IMR-90 (cell line): Measurements from ENCODE around the gene CHD6. TPM values are rescaled to one million over a fixed set of nuclear protein-coding genes. Genes with fewer than 3 reads are reported as not detected.

ENCODE experiments used
- ATAC-seq: fragments of 200-7000 bp; cut with Tn5 transposase; 2 replicates; pipeline ENCODE4 v1.9.1; 2020; ENCODE audit warnings: low read depth, mild to moderate bottlenecking, moderate library complexity
- BruUV-seq: library from RNA; stranded (reverse); fragments of 400-500 nt; replicated peaks from 2 replicates; lab custom pipeline; 2021; lab: Mats Ljungman, UMichigan
- CTCF ChIA-PET: fragments of 300-600 bp; formaldehyde crosslinking; extraction: SDS; loops from one replicate; lab custom pipeline; 2021; ENCODE audit warnings: antibody characterized with exemption; lab: Yijun Ruan, JAX
- POLR2A ChIA-PET: fragments of 300-600 bp; sonication (Branson Sonifier 250); formaldehyde crosslinking; loops from one replicate; lab custom pipeline; 2022; ENCODE audit warnings: antibody characterized with exemption; ENCODE audit not compliant: unreplicated experiment; lab: Charles Lee
- DNase-seq: peaks from one replicate; pipeline ENCODE4 v3.0.0; 2013
- H2AFZ ChIP-seq: replicated peaks from 2 replicates; pipeline ENCODE3; 2013; ENCODE audit warnings: low read length, mild to moderate bottlenecking; ENCODE audit not compliant: poor library complexity
- H2AK5ac ChIP-seq: 2 replicates; pipeline ENCODE4 v1.6.1; 2013; ENCODE audit warnings: low read depth, low read length, inconsistent platforms
- H2AK9ac ChIP-seq: replicated peaks from 2 replicates; pipeline ENCODE3; 2013; ENCODE audit warnings: mild to moderate bottlenecking, low read depth, low read length, moderate library complexity; ENCODE audit not compliant: poor library complexity
- H2BK120ac ChIP-seq: 2 replicates; pipeline ENCODE4 v1.6.1; 2013; ENCODE audit warnings: low read depth, low read length, inconsistent platforms
- H2BK15ac ChIP-seq: 3 replicates; pipeline ENCODE4 v1.6.1; 2013; ENCODE audit warnings: low read depth, low read length, inconsistent platforms
- H2BK20ac ChIP-seq: 2 replicates; pipeline ENCODE4 v1.6.1; 2013; ENCODE audit warnings: low read depth, mild to moderate bottlenecking, inconsistent platforms, low read length, moderate library complexity
- H2BK5ac ChIP-seq: 2 replicates; pipeline ENCODE4 v1.6.1; 2013; ENCODE audit warnings: mild to moderate bottlenecking, low read depth, low read length, inconsistent platforms; ENCODE audit not compliant: poor library complexity, severe bottlenecking
- H3K14ac ChIP-seq: replicated peaks from 2 replicates; pipeline ENCODE4 v1.6.1; 2013; ENCODE audit warnings: low read depth, low read length, inconsistent platforms
- H3K18ac ChIP-seq: 2 replicates; pipeline ENCODE4 v1.6.1; 2013; ENCODE audit warnings: low read depth, low read length, control low read depth
- H3K23ac ChIP-seq: 2 replicates; pipeline ENCODE4 v1.6.1; 2013; ENCODE audit warnings: low read depth, low read length, inconsistent platforms
- H3K27ac ChIP-seq: 2 replicates; pipeline ENCODE4 v1.5.1; 2013; ENCODE audit warnings: mild to moderate bottlenecking, control low read depth, low read length; ENCODE audit not compliant: insufficient read depth
- H3K27me3 ChIP-seq: 2 replicates; pipeline ENCODE4 v1.6.1; 2013; ENCODE audit warnings: low read length; ENCODE audit not compliant: control insufficient read depth, insufficient read depth
- H3K36me3 ChIP-seq: 2 replicates; pipeline ENCODE4 v1.6.1; 2013; ENCODE audit warnings: low read length, mixed read lengths; ENCODE audit not compliant: control insufficient read depth, insufficient read depth
- H3K4ac ChIP-seq: 2 replicates; pipeline ENCODE4 v1.6.1; 2013; ENCODE audit warnings: low read depth, low read length, inconsistent platforms
- H3K4me1 ChIP-seq: 2 replicates; pipeline ENCODE4 v1.6.1; 2013; ENCODE audit warnings: low read length, mixed read lengths; ENCODE audit not compliant: control insufficient read depth, insufficient read depth
- H3K4me2 ChIP-seq: 2 replicates; pipeline ENCODE4 v1.6.1; 2013; ENCODE audit warnings: low read depth, mild to moderate bottlenecking, control low read depth, low read length, moderate library complexity
- H3K4me3 ChIP-seq: 2 replicates; pipeline ENCODE4 v1.5.1; 2013; ENCODE audit warnings: low read depth, mild to moderate bottlenecking, control low read depth, low read length, moderate library complexity; ENCODE audit not compliant: insufficient read depth
- H3K56ac ChIP-seq: 2 replicates; pipeline ENCODE4 v1.6.1; 2013; ENCODE audit warnings: low read length, inconsistent platforms; ENCODE audit not compliant: insufficient read depth; ENCODE audit errors: extremely low read depth
- H3K79me1 ChIP-seq, 2 experiments: 2 replicates each; pipeline ENCODE4 v1.6.1; 2013; ENCODE audit warnings: low read length in 2 of 2, inconsistent platforms in 1 of 2, low read depth in 1 of 2
- H3K9ac ChIP-seq: 2 replicates; pipeline ENCODE4 v1.6.1; 2013; ENCODE audit warnings: low read depth, low read length, control low read depth
- H3K9me1 ChIP-seq: 2 replicates; pipeline ENCODE4 v1.6.1; 2013; ENCODE audit warnings: low read length, inconsistent platforms; ENCODE audit not compliant: insufficient read depth
- H3K9me3 ChIP-seq: 2 replicates; pipeline ENCODE4 v1.6.1; 2013; ENCODE audit warnings: low read length; ENCODE audit not compliant: control insufficient read depth, insufficient read depth
- H4K20me1 ChIP-seq: 2 replicates; pipeline ENCODE4 v1.6.1; 2013; ENCODE audit warnings: low read length, inconsistent platforms; ENCODE audit not compliant: insufficient read depth
- H4K5ac ChIP-seq: 2 replicates; pipeline ENCODE4 v1.6.1; 2013; ENCODE audit warnings: mild to moderate bottlenecking, low read depth, low read length, control low read depth
- H4K8ac ChIP-seq, 2 experiments: 2 replicates each; pipeline ENCODE4 v1.6.1; 2013; ENCODE audit warnings: low read depth in 2 of 2, low read length in 2 of 2, control low read depth in 1 of 2, inconsistent platforms in 1 of 2
- H4K91ac ChIP-seq: 2 replicates; pipeline ENCODE4 v1.6.1; 2013; ENCODE audit warnings: low read depth, low read length, inconsistent platforms; ENCODE audit not compliant: insufficient read depth
- CEBPB ChIP-seq: IDR thresholded peaks from 2 replicates; pipeline ENCODE4 v1.6.1; 2012; ENCODE audit warnings: low read depth, low read length, improper control_type of control experiment
- CHD1 ChIP-seq: IDR thresholded peaks from 2 replicates; pipeline ENCODE4 v1.6.1; 2012; ENCODE audit warnings: low read depth, low read length, improper control_type of control experiment
- MAZ ChIP-seq: IDR thresholded peaks from 2 replicates; pipeline ENCODE4 v1.6.1; 2012; ENCODE audit warnings: low read depth, mild to moderate bottlenecking, low read length, improper control_type of control experiment, moderate library complexity, borderline replicate concordance
- POLR2A ChIP-seq: IDR thresholded peaks from 2 replicates; pipeline ENCODE4 v1.6.1; 2012; ENCODE audit warnings: mild to moderate bottlenecking, low read depth, low read length
- RAD21 ChIP-seq: IDR thresholded peaks from 2 replicates; pipeline ENCODE4 v1.6.1; 2012; ENCODE audit warnings: low read length, improper control_type of control experiment
- RCOR1 ChIP-seq: IDR thresholded peaks from 2 replicates; pipeline ENCODE4 v1.6.1; 2012; ENCODE audit warnings: mild to moderate bottlenecking, low read length, improper control_type of control experiment; ENCODE audit not compliant: insufficient replicate concordance
- RFX5 ChIP-seq: IDR thresholded peaks from 2 replicates; pipeline ENCODE4 v1.8.0; 2012; ENCODE audit warnings: low read depth, mild to moderate bottlenecking, low read length, moderate library complexity
- SMC3 ChIP-seq: fragments of 150-350 bp; IDR thresholded peaks from 2 replicates; pipeline ENCODE4 v1.6.1; 2016; ENCODE audit warnings: low read depth, mild to moderate bottlenecking, antibody characterized with exemption, low read length, moderate library complexity
- WGBS, 2 experiments: methylation state at CpG; one replicate each; pipeline versions ENCODE4 v1.1.5 to v1.1.7; 2013; ENCODE audit warnings: missing lambda C conversion rate in 2 of 2; ENCODE audit not compliant: insufficient read length in 1 of 2; ENCODE audit errors: extremely low coverage in 2 of 2; 5-methylcytosine and 5-hydroxymethylcytosine counted together
- dilution Hi-C: fragments of 300-500 bp; cut with HindIII; formaldehyde crosslinking; loops from one replicate; pipeline ENCODE4 v1.14.3; 2018; ENCODE audit warnings: low sequenced_read_pairs; ENCODE audit not compliant: unreplicated experiment
- in situ Hi-C: fragments of 300-500 bp; cut with MboI; formaldehyde crosslinking; loops from 3 replicates; pipeline ENCODE4 v1.14.3; 2019; ENCODE audit warnings: low sequenced_read_pairs, inconsistent platforms, mixed read lengths
- intact Hi-C: fragments of 100-400 bp; cut with micrococcal nuclease; formaldehyde crosslinking; loops from 2 replicates; pipeline ENCODE4 v1.10.0; 2022
- polyA plus RNA-seq, 3 experiments: library from polyadenylated mRNA; depleted of rRNA; stranded (reverse); fragments of >200 nt; gene quantifications; 2 replicates each; pipeline ENCODE4 v1.2.3, GENCODE V29; 2012; ENCODE audit warnings: low replicate concordance in 1 of 3
- total RNA-seq: library from RNA; depleted of rRNA; stranded (reverse); fragments of >200 nt; gene quantifications from 2 replicates; pipeline ENCODE4 v1.2.3, GENCODE V29; 2012
- TF ChIP-seq, protein P1 (sequence below): fragments of 150-350 bp; IDR thresholded peaks from 2 replicates; pipeline ENCODE4 v1.6.1; 2017; ENCODE audit warnings: mild to moderate bottlenecking, antibody characterized with exemption, low read length, low read depth
- TF ChIP-seq, protein P2 (sequence below): fragments of 150-350 bp; IDR thresholded peaks from 2 replicates; pipeline ENCODE4 v1.6.1; 2016; ENCODE audit warnings: low read depth, mild to moderate bottlenecking, low read length, moderate library complexity, borderline replicate concordance
- TF ChIP-seq, protein P3 (sequence below): conservative IDR thresholded peaks from 2 replicates; pipeline ENCODE4 v1.5.1; 2012; ENCODE audit warnings: mild to moderate bottlenecking, low read depth, low read length, improper control_type of control experiment

Gene CHD6
- total and polyA plus RNA-seq, 2 of the 4 experiments (the other 2 are of a cell fraction) = 8.8 to 26.7 TPM

DNA sequence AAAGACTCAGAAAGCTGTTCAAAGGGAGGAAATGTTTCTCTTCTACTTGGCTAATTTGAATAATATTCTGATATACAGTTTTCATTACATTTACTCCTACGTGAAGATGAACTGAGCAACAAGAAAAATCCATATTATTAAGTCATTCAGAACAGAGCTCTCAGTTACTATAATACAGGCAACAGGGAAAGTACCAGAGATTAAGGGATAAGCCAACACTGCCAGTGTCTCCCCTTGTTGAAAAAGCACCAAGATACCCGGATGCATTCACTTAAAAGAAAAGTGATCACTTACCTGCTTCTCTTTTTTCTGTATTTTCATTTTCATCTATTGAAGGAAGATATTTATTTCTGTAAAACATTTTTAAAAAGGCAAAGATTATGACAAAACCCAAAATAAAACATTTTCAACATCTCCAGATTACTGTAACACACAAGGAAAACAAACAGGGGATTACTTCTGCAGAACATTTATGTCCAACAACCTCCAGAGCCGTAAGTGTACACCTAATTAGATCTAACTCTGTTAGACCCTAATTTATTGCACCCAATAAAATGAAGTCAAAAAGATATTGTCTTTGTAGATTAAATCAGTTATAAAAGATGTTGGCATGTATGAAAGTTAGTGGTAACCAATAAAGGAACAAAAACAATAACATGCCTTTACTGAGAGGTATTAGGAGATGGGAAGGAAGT is 67.0 kb downstream of the CHD6 start:
- no peak overlapping the region for H2AFZ ChIP-seq
- no peaks in the 10 kb centered on the region for H3K4me1 ChIP-seq
- ChIA-PET POLR2A (no interaction called here), CTCF (no interaction called here)
- no peaks in the 10 kb centered on the region for H3K36me3 ChIP-seq
- ATAC-seq = no peak
- H3K18ac ChIP-seq = no peak overlapping the region
- no peak overlapping the region for H3K4ac ChIP-seq
- no peak overlapping the region for H3K14ac ChIP-seq
- H3K23ac ChIP-seq = no peak overlapping the region
- no peak overlapping the region for H4K8ac ChIP-seq
- in situ Hi-C loops (no loop called here), dilution Hi-C loops (no loop called here), intact Hi-C loops (no loop called here)
- H2AK5ac ChIP-seq = no peak overlapping the region
- DNase-seq = no peak
- no peak overlapping the region for H2AK9ac ChIP-seq
- no peak overlapping the region for H3K56ac ChIP-seq
- H2BK120ac ChIP-seq = no peak overlapping the region
- no TSS peak for BruUV-seq
- H3K9ac ChIP-seq = no peak overlapping the region
- H3K9me3 ChIP-seq = no peaks in the 10 kb centered on the region; the same call in 1 of the 2 replicates
- no peak overlapping the region for H2BK15ac ChIP-seq
- no peak overlapping the region for H4K91ac ChIP-seq
- H2BK20ac ChIP-seq = no peak overlapping the region
- no peak overlapping the region for H3K4me2 ChIP-seq
- WGBS, 2 experiments = no CpG with 5 or more reads among the region's 3 CpGs
- H3K27me3 ChIP-seq = no peaks in the 10 kb centered on the region
- peaks cover 5% of the 10 kb centered on the region; the same call in 1 of the 2 replicates for H4K20me1 ChIP-seq
- H3K79me1 ChIP-seq = peaks cover 28 to 32% of the 10 kb centered on the region in 2 experiments
- H4K5ac ChIP-seq = no peak overlapping the region
- TF ChIP-seq, protein P1, sequence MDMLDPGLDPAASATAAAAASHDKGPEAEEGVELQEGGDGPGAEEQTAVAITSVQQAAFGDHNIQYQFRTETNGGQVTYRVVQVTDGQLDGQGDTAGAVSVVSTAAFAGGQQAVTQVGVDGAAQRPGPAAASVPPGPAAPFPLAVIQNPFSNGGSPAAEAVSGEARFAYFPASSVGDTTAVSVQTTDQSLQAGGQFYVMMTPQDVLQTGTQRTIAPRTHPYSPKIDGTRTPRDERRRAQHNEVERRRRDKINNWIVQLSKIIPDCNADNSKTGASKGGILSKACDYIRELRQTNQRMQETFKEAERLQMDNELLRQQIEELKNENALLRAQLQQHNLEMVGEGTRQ = no peak
- TF ChIP-seq RCOR1 = no peak
- TF ChIP-seq CHD1 = no peak
- TF ChIP-seq, protein P2, sequence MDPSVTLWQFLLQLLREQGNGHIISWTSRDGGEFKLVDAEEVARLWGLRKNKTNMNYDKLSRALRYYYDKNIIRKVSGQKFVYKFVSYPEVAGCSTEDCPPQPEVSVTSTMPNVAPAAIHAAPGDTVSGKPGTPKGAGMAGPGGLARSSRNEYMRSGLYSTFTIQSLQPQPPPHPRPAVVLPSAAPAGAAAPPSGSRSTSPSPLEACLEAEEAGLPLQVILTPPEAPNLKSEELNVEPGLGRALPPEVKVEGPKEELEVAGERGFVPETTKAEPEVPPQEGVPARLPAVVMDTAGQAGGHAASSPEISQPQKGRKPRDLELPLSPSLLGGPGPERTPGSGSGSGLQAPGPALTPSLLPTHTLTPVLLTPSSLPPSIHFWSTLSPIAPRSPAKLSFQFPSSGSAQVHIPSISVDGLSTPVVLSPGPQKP = no peak
- no peak for TF ChIP-seq SMC3
- TF ChIP-seq RAD21 = no peak
- TF ChIP-seq, protein P3, sequence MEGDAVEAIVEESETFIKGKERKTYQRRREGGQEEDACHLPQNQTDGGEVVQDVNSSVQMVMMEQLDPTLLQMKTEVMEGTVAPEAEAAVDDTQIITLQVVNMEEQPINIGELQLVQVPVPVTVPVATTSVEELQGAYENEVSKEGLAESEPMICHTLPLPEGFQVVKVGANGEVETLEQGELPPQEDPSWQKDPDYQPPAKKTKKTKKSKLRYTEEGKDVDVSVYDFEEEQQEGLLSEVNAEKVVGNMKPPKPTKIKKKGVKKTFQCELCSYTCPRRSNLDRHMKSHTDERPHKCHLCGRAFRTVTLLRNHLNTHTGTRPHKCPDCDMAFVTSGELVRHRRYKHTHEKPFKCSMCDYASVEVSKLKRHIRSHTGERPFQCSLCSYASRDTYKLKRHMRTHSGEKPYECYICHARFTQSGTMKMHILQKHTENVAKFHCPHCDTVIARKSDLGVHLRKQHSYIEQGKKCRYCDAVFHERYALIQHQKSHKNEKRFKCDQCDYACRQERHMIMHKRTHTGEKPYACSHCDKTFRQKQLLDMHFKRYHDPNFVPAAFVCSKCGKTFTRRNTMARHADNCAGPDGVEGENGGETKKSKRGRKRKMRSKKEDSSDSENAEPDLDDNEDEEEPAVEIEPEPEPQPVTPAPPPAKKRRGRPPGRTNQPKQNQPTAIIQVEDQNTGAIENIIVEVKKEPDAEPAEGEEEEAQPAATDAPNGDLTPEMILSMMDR = no peak
- no peak for TF ChIP-seq MAZ
- no peak for TF ChIP-seq CEBPB
- no peak for TF ChIP-seq RFX5
- TF ChIP-seq POLR2A = no peak
- H3K27ac ChIP-seq = no peak overlapping the region
- H3K9me1 ChIP-seq = peaks cover 3% of the 10 kb centered on the region; the same call in 1 of the 2 replicates
- no peak overlapping the region for H3K4me3 ChIP-seq
- no peak overlapping the region for H2BK5ac ChIP-seq
